H1 (cell line): ENCODE measurements around the gene MAFF. TPM values are rescaled to one million over a fixed set of nuclear protein-coding genes. Genes with fewer than 3 reads are reported as not detected.

Experiments
- CTCF ChIA-PET: fragments of 300-600 bp; sonication (Branson Sonifier 250); formaldehyde crosslinking; loops from one replicate; lab custom pipeline; 2021; ENCODE audit not compliant: partially characterized antibody; lab: Charles Lee
- POLR2A ChIA-PET: fragments of 300-600 bp; sonication (Branson Sonifier 250); formaldehyde crosslinking; loops from one replicate; lab custom pipeline; 2021; ENCODE audit warnings: inconsistent platforms; ENCODE audit not compliant: partially characterized antibody; lab: Charles Lee
- DNase-seq, 2 experiments: peaks; one replicate each; pipeline versions ENCODE4 v3.0.0 to v3.0.0-alpha.2; 2010 to 2022; ENCODE audit warnings: low spot score in 2 of 2, low read depth in 1 of 2, mixed read lengths in 1 of 2
- FAIRE-seq: peaks from 2 replicates; lab custom pipeline; 2011; peaks lifted over from hg19 to GRCh38; lab: Jason Lieb, UNC
- H2AFZ ChIP-seq: 2 replicates; pipeline ENCODE4 v1.8.1; 2012; ENCODE audit warnings: low read length, inconsistent platforms
- H2AK5ac ChIP-seq: 2 replicates; pipeline ENCODE4 v1.6.1; 2013; ENCODE audit warnings: low read depth, low read length
- H2BK120ac ChIP-seq: replicated peaks from 2 replicates; pipeline ENCODE3; 2013; ENCODE audit warnings: low read depth, low read length, inconsistent platforms
- H2BK12ac ChIP-seq: 2 replicates; pipeline ENCODE4 v1.6.1; 2013; ENCODE audit warnings: low read depth, low read length
- H2BK15ac ChIP-seq: 2 replicates; pipeline ENCODE4 v1.6.1; 2013; ENCODE audit warnings: low read length
- H2BK20ac ChIP-seq: 2 replicates; pipeline ENCODE4 v1.6.1; 2013; ENCODE audit warnings: low read length
- H2BK5ac ChIP-seq: 2 replicates; pipeline ENCODE4 v1.6.1; 2013; ENCODE audit warnings: low read depth, low read length
- H3K14ac ChIP-seq: 2 replicates; pipeline ENCODE4 v1.6.1; 2013; ENCODE audit warnings: inconsistent platforms; ENCODE audit not compliant: insufficient read length
- H3K18ac ChIP-seq: 2 replicates; pipeline ENCODE4 v1.6.1; 2013; ENCODE audit warnings: low read length; ENCODE audit errors: extremely low read depth
- H3K23ac ChIP-seq: 2 replicates; pipeline ENCODE4 v1.6.1; 2013; ENCODE audit warnings: inconsistent platforms; ENCODE audit not compliant: insufficient read length
- H3K23me2 ChIP-seq: 2 replicates; pipeline ENCODE4 v1.6.1; 2013; ENCODE audit warnings: low read depth, low read length
- H3K27ac ChIP-seq: 2 replicates; pipeline ENCODE4 v1.6.1; 2011; ENCODE audit warnings: low read depth, low read length, inconsistent platforms
- H3K27me3 ChIP-seq, 4 experiments: replicated peaks in 1 of 4; 1 replicate in 1 of 4; 2 replicates in 3 of 4; pipeline versions ENCODE4 v1.6.1 to v1.8.1; 2011 to 2013; ENCODE audit warnings: low read length in 3 of 4, mild to moderate bottlenecking in 3 of 4, inconsistent platforms in 2 of 4, mixed read lengths in 2 of 4, moderate library complexity in 1 of 4; ENCODE audit not compliant: control insufficient read depth in 3 of 4, insufficient read depth in 3 of 4; ENCODE audit errors: extremely low read depth in 1 of 4
- H3K36me3 ChIP-seq, 4 experiments: 2 replicates each; pipeline versions ENCODE4 v1.6.1 to v1.8.1; 2011 to 2013; ENCODE audit warnings: mild to moderate bottlenecking in 4 of 4, low read length in 3 of 4, moderate library complexity in 2 of 4, control low read depth in 1 of 4, inconsistent platforms in 1 of 4; ENCODE audit not compliant: insufficient read depth in 4 of 4, control insufficient read depth in 2 of 4
- H3K4ac ChIP-seq: replicated peaks from 2 replicates; pipeline ENCODE3; 2013; ENCODE audit warnings: low read length, low read depth, mixed read lengths, inconsistent platforms; ENCODE audit not compliant: insufficient read length
- H3K4me1 ChIP-seq, 4 experiments: replicated peaks in 1 of 4; 1 replicate in 1 of 4; 2 replicates in 3 of 4; pipeline versions ENCODE4 v1.6.1 to v1.8.1; 2011 to 2013; ENCODE audit warnings: low read length in 3 of 4, inconsistent platforms in 2 of 4, mixed read lengths in 1 of 4; ENCODE audit not compliant: insufficient read depth in 4 of 4, control insufficient read depth in 3 of 4
- H3K4me2 ChIP-seq, 2 experiments: 2 replicates each; pipeline versions ENCODE4 v1.6.1 to v1.8.1; 2011 to 2013; ENCODE audit warnings: low read depth in 2 of 2, low read length in 2 of 2, control low read depth in 1 of 2, inconsistent platforms in 1 of 2, mild to moderate bottlenecking in 1 of 2; ENCODE audit not compliant: insufficient read depth in 1 of 2
- H3K4me3 ChIP-seq, 4 experiments: fragments of 200-600, 300-600 bp in 1 of 4; sonication (generic), shearing (Covaris generic), sonication (Bioruptor Twin) in 1 of 4; 2 replicates each; pipeline versions ENCODE4 v1.5.1 to v1.8.1; 2011 to 2016; ENCODE audit warnings: low read length in 4 of 4, low read depth in 3 of 4, control low read depth in 2 of 4, inconsistent platforms in 2 of 4, mild to moderate bottlenecking in 2 of 4, mixed read lengths in 1 of 4, moderate library complexity in 1 of 4; ENCODE audit not compliant: insufficient read depth in 2 of 4; ENCODE audit errors: extremely low read depth in 1 of 4
- H3K56ac ChIP-seq: replicated peaks from 2 replicates; pipeline ENCODE3; 2013; ENCODE audit warnings: low read depth, mild to moderate bottlenecking, mixed read lengths, low read length, inconsistent platforms; ENCODE audit not compliant: insufficient read length
- H3K79me1 ChIP-seq: 2 replicates; pipeline ENCODE4 v1.6.1; 2013; ENCODE audit warnings: low read depth, low read length, control low read depth
- H3K79me2 ChIP-seq, 2 experiments: 2 replicates each; pipeline versions ENCODE4 v1.6.1 to v1.8.1; 2012 to 2013; ENCODE audit warnings: low read length in 2 of 2, mild to moderate bottlenecking in 2 of 2, inconsistent platforms in 1 of 2; ENCODE audit not compliant: insufficient read depth in 2 of 2, control insufficient read depth in 1 of 2
- H3K9ac ChIP-seq, 4 experiments: replicated peaks in 1 of 4; 1 replicate in 1 of 4; 2 replicates in 3 of 4; pipeline versions ENCODE4 v1.6.1 to v1.8.1; 2011 to 2013; ENCODE audit warnings: low read depth in 3 of 4, low read length in 3 of 4, control low read depth in 2 of 4, mild to moderate bottlenecking in 2 of 4, moderate library complexity in 2 of 4, inconsistent platforms in 1 of 4; ENCODE audit errors: extremely low read depth in 1 of 4
- H3K9me3 ChIP-seq, 2 experiments: 2 replicates each; pipeline versions ENCODE4 v1.6.1 to v1.8.1; 2012 to 2013; ENCODE audit warnings: mild to moderate bottlenecking in 2 of 2, moderate library complexity in 2 of 2, control low read depth in 1 of 2, inconsistent platforms in 1 of 2, low read depth in 1 of 2, low read length in 1 of 2, mixed read lengths in 1 of 2; ENCODE audit not compliant: insufficient read depth in 2 of 2
- H4K20me1 ChIP-seq, 2 experiments: replicated peaks in 1 of 2; 2 replicates each; pipeline versions ENCODE3 to v1.8.1; 2011 to 2013; ENCODE audit warnings: inconsistent platforms in 2 of 2, low read length in 2 of 2, mild to moderate bottlenecking in 1 of 2; ENCODE audit not compliant: insufficient read depth in 2 of 2, control insufficient read depth in 1 of 2
- H4K5ac ChIP-seq: 2 replicates; pipeline ENCODE4 v1.6.1; 2013; ENCODE audit warnings: low read length, low read depth, mixed read lengths, inconsistent platforms; ENCODE audit not compliant: insufficient read length
- H4K8ac ChIP-seq: 2 replicates; pipeline ENCODE4 v1.8.0; 2013; ENCODE audit warnings: mild to moderate bottlenecking, moderate library complexity, low read length, inconsistent platforms; ENCODE audit not compliant: insufficient read depth; ENCODE audit errors: extremely low read depth
- H4K91ac ChIP-seq: replicated peaks from 2 replicates; pipeline ENCODE3; 2013; ENCODE audit warnings: low read length, mixed read lengths, inconsistent platforms; ENCODE audit not compliant: insufficient read length
- BRCA1 ChIP-seq: IDR thresholded peaks from 2 replicates; pipeline ENCODE4 v1.6.1; 2012; ENCODE audit warnings: low read depth, low read length, improper control_type of control experiment
- CTBP2 ChIP-seq: IDR thresholded peaks from 2 replicates; pipeline ENCODE4 v1.7.0; 2011; ENCODE audit warnings: borderline replicate concordance, mild to moderate bottlenecking, moderate library complexity, mixed read lengths, low read length; ENCODE audit not compliant: insufficient read depth, insufficient read length
- EZH2 ChIP-seq: fragments of 200-600 bp; sonication (generic); IDR thresholded peaks from 2 replicates; pipeline ENCODE4 v1.7.1; 2012; ENCODE audit warnings: low read depth, mild to moderate bottlenecking, moderate library complexity, low read length, inconsistent platforms; ENCODE audit not compliant: severe bottlenecking
- HDAC6 ChIP-seq: IDR thresholded peaks from one replicate; pipeline ENCODE4 v1.7.1; 2012; ENCODE audit warnings: low read depth, mild to moderate bottlenecking, inconsistent platforms, low read length, moderate library complexity
- JUND ChIP-seq: IDR thresholded peaks from 2 replicates; pipeline ENCODE4 v1.6.1; 2011; ENCODE audit warnings: mild to moderate bottlenecking, improper control_type of control experiment, low read length
- SIN3A ChIP-seq, 2 experiments: IDR thresholded peaks in 1 of 2; conservative IDR thresholded peaks in 1 of 2; 2 replicates each; pipeline ENCODE4 v1.6.1; 2011 to 2012; ENCODE audit warnings: low read length in 2 of 2, improper control_type of control experiment in 1 of 2, low read depth in 1 of 2, mild to moderate bottlenecking in 1 of 2
- SIX5 ChIP-seq: IDR thresholded peaks from 2 replicates; pipeline ENCODE4 v1.6.1; 2011; ENCODE audit warnings: mild to moderate bottlenecking, low read depth, low read length
- SP1 ChIP-seq: IDR thresholded peaks from 2 replicates; pipeline ENCODE4 v1.6.1; 2011; ENCODE audit warnings: low read depth, low read length
- USF2 ChIP-seq: IDR thresholded peaks from 2 replicates; pipeline ENCODE4 v1.6.1; 2011; ENCODE audit warnings: low read length, improper control_type of control experiment
- WGBS, 2 experiments: shearing (Covaris generic) in 1 of 2; methylation state at CpG; one replicate each; pipeline versions ENCODE4 v1.1.6 to v1.1.7; 2013 to 2015; ENCODE audit warnings: low lambda C conversion rate in 2 of 2, mixed read lengths in 2 of 2, inconsistent platforms in 1 of 2, low coverage in 1 of 2, missing lambda C conversion rate in 1 of 2; ENCODE audit not compliant: insufficient replicate concordance in 2 of 2, insufficient coverage in 1 of 2, insufficient read length in 1 of 2; ENCODE audit errors: extremely low coverage in 1 of 2, missing lambda C conversion rate in 1 of 2; 5-methylcytosine and 5-hydroxymethylcytosine counted together
- polyA plus RNA-seq, 7 experiments: library from polyadenylated mRNA; depleted of rRNA in 3 of 7; stranded (reverse) in 5 of 7; unstranded in 2 of 7; fragments of >200 nt in 5 of 7; fragments of 200-250 nt in 2 of 7; gene quantifications; 1 replicate in 5 of 7; 2 replicates in 1 of 7; 4 replicates in 1 of 7; pipeline versions ENCODE4 v1.2.1 to v1.2.3, GENCODE V29; 2011 to 2013; ENCODE audit warnings: missing spikeins in 2 of 7, mixed read lengths in 2 of 7
- total RNA-seq: library from RNA; stranded (reverse); fragmentation: NEBNext Ultra II Directional; extraction: Animal tissue kit (Norgen Biotek cat#: 25700); gene quantifications from 2 replicates; pipeline ENCODE4 v1.2.1, GENCODE V29; 2021

Gene MAFF
- total and polyA plus RNA-seq, 2 of the 8 experiments (the other 6 are each of a cell fraction or from before 2014, with no cell fraction given) = 1.5 to 6.3 TPM

- Histone ChIP-seq H3K18ac (no peak overlapping the region; the same call in none of the 2 replicates), H3K56ac (no peak overlapping the region), H3K23ac (no peak overlapping the region), H3K9me3 (no peaks in the 10 kb centered on the region), H3K9ac (no peak overlapping the region; a peak in 1 of 7 replicates), H2BK20ac (no peak overlapping the region), H4K91ac (peak overlapping the region; percentile 63), H3K27ac (no peak overlapping the region), H2BK5ac (no peak overlapping the region; the same call in 1 of the 2 replicates), H3K4me2 (peak overlapping the region; percentile 74 to 75; a peak in 3 of 4 replicates), H2BK120ac (no peak overlapping the region), H3K14ac (no peak overlapping the region), H3K27me3 (peaks cover 0 to 16% (median 13%) of the 10 kb centered on the region in 4 experiments; a peak in 5 of 7 replicates), H2BK12ac (no peak overlapping the region), H3K4me3 (peak overlapping the region in 1 of 4 experiments; percentile 57; a peak in 3 of 8 replicates), H3K36me3 (no peaks in the 10 kb centered on the region), H3K79me2 (no peaks in the 10 kb centered on the region), H3K79me1 (peaks cover 3% of the 10 kb centered on the region; the same call in 1 of the 2 replicates), H2AK5ac (no peak overlapping the region), H3K23me2 (peaks cover 6% of the 10 kb centered on the region; the same call in 1 of the 2 replicates), H3K4ac (peak overlapping the region; percentile 66), H4K20me1 (peaks cover 7 to 20% of the 10 kb centered on the region in 2 experiments), H2AFZ (no peak overlapping the region), H3K4me1 (peaks cover 10 to 29% (median 22%) of the 10 kb centered on the region in 4 experiments), H4K5ac (no peak overlapping the region), H2BK15ac (no peak overlapping the region), H4K8ac (no peak overlapping the region)
- WGBS, 2 experiments = 85% methylated on average over 11 of the region's 11 CpGs; no CpG with 5 or more reads in 1 of the 2 experiments
- DNase-seq (no peak), FAIRE-seq (no peak)
- POLR2A ChIA-PET = interaction anchor here (0.8 to 5.8 kb wide), 8 partner anchors 12 to 133 kb away, joined by 3 to 65 read pairs (median 4); partner anchors contain the start of genes CSNK1E, MAFF and PLA2G6
- CTCF ChIA-PET = interaction anchor here (0.8 to 3.3 kb wide), 7 partner anchors 10 to 123 kb away, joined by 3 to 12 read pairs (median 5); no protein-coding TSS in a partner anchor
- no peak for TF ChIP-seq SIX5
- no peak for TF ChIP-seq SP1
- no peak for TF ChIP-seq SIN3A (conservative IDR thresholded peaks at IDR 0.05 in 1 of 2, IDR thresholded peaks at IDR 0.05 in 1 of 2; ENCODE audit: low read depth in 1 of 2, low read length in 2 of 2)
- TF ChIP-seq HDAC6 = no peak
- TF ChIP-seq CTBP2 = no peak
- no peak for TF ChIP-seq BRCA1
- TF ChIP-seq JUND = no peak
- TF ChIP-seq EZH2 = no peak
- no peak for TF ChIP-seq USF2
Observed at GRCh38 chr22:38215156-38216038, 13.6 kb downstream of the MAFF start.
